A549 (cell line): ENCODE measurements around the gene CAB39. TPM values are rescaled to one million over a fixed set of nuclear protein-coding genes. Genes with fewer than 3 reads are reported as not detected.
A peak's percentile ranks its signal among the peaks of the same experiment; 100 is the strongest.

Experiments used
- ATAC-seq, 2 experiments: fragments of 200-7000 bp in 1 of 2; fragments of >200 bp in 1 of 2; cut with Nextera tagmentation in 1 of 2; cut with Tn5 transposase in 1 of 2; 3 replicates each; pipeline versions ENCODE4 v1.8.0 to v1.9.1; 2018 to 2020; ENCODE audit warnings: mild to moderate bottlenecking in 1 of 2, moderate library complexity in 1 of 2
- CTCF ChIA-PET: fragments of 300-600 bp; sonication (Branson Sonifier 250); formaldehyde crosslinking; extraction: SDS; loops from one replicate; lab custom pipeline; 2021; ENCODE audit warnings: antibody characterized with exemption, inconsistent platforms; lab: Yijun Ruan, JAX
- POLR2A ChIA-PET: fragments of 350-600 bp; formaldehyde crosslinking; extraction: SDS; loops from one replicate; lab custom pipeline; 2021; ENCODE audit warnings: antibody characterized with exemption, inconsistent platforms; lab: Yijun Ruan, JAX
- DNase-seq, 2 experiments: peaks; one replicate each; pipeline versions ENCODE4 v3.0.0 to v3.0.0-alpha.2; 2011 to 2016; ENCODE audit warnings: low read depth in 1 of 2, low spot score in 1 of 2
- FAIRE-seq: peaks from 2 replicates; lab custom pipeline; 2011; peaks lifted over from hg19 to GRCh38; lab: Jason Lieb, UNC
- H3K27ac ChIP-seq, 2 experiments: fragments of >200 bp; sonication (Bioruptor Twin); formaldehyde crosslinking; 3 replicates each; pipeline ENCODE4 v1.5.1; 2016 to 2017
- H3K4me1 ChIP-seq: fragments of >200 bp; sonication (Bioruptor Twin); formaldehyde crosslinking; 3 replicates; pipeline ENCODE4 v1.6.1; 2016
- H3K4me2 ChIP-seq: fragments of >200 bp; sonication (Bioruptor Twin); formaldehyde crosslinking; 3 replicates; pipeline ENCODE4 v1.6.1; 2016
- H3K4me3 ChIP-seq: fragments of >200 bp; sonication (Bioruptor Twin); formaldehyde crosslinking; 3 replicates; pipeline ENCODE4 v1.5.1; 2016
- H3K9me3 ChIP-seq: fragments of >200 bp; sonication (Bioruptor Twin); formaldehyde crosslinking; 3 replicates; pipeline ENCODE4 v1.6.1; 2016
- BHLHE40 ChIP-seq: IDR thresholded peaks from 2 replicates; pipeline ENCODE4 v1.6.1; 2012; ENCODE audit warnings: low read depth, low read length, inconsistent platforms
- CHD4 ChIP-seq: fragments of 200-600 bp; sonication (generic); IDR thresholded peaks from 2 replicates; pipeline ENCODE4 v1.6.1; 2016; ENCODE audit warnings: antibody characterized with exemption, mild to moderate bottlenecking, borderline replicate concordance
- EHMT2 ChIP-seq: fragments of 200-600 bp; sonication (generic); IDR thresholded peaks from 2 replicates; pipeline ENCODE4 v1.6.1; 2016; ENCODE audit warnings: antibody characterized with exemption, low read depth, mild to moderate bottlenecking, moderate library complexity
- ESRRA ChIP-seq: fragments of 150-350 bp; IDR thresholded peaks from 2 replicates; pipeline ENCODE4 v1.6.1; 2014; ENCODE audit warnings: mild to moderate bottlenecking, low read length, borderline replicate concordance
- HOXB13 ChIP-seq: fragments of 250-450 bp; sonication (Bioruptor Pico); IDR thresholded peaks from 2 replicates; pipeline ENCODE4 v1.5.0; 2020; ENCODE audit warnings: low read depth, mild to moderate bottlenecking, moderate library complexity
- JUNB ChIP-seq: fragments of >200 bp; sonication (Bioruptor Twin); formaldehyde crosslinking; IDR thresholded peaks from 2 replicates; pipeline ENCODE4 v1.6.1; 2016
- KDM1A ChIP-seq: fragments of 200-600 bp; sonication (generic); IDR thresholded peaks from 2 replicates; pipeline ENCODE4 v1.6.1; 2016; ENCODE audit warnings: low read depth, mild to moderate bottlenecking
- MAFK ChIP-seq: fragments of 450-650 bp; IDR thresholded peaks from 2 replicates; pipeline ENCODE4 v1.6.1; 2014; ENCODE audit not compliant: partially characterized antibody
- MAZ ChIP-seq: fragments of 150-350 bp; IDR thresholded peaks from 2 replicates; pipeline ENCODE4 v1.6.1; 2014; ENCODE audit warnings: antibody characterized with exemption, low read depth, low read length, borderline replicate concordance
- MYC ChIP-seq: IDR thresholded peaks from 2 replicates; pipeline ENCODE4 v1.6.1; 2012; ENCODE audit warnings: mild to moderate bottlenecking, inconsistent platforms, low read length, improper control_type of control experiment, borderline replicate concordance
- NFE2L2 ChIP-seq: fragments of 150-350 bp; conservative IDR thresholded peaks from 2 replicates; pipeline ENCODE4 v1.6.1; 2014; ENCODE audit warnings: low read length
- NPAS2 ChIP-seq: fragments of 250-450 bp; sonication (Bioruptor Pico); IDR thresholded peaks from 2 replicates; pipeline ENCODE4 v1.8.0; 2022; ENCODE audit warnings: mild to moderate bottlenecking, moderate library complexity, borderline replicate concordance
- PHF8 ChIP-seq: fragments of 200-600 bp; sonication (generic); IDR thresholded peaks from 2 replicates; pipeline ENCODE4 v1.6.1; 2016; ENCODE audit warnings: low read depth, mild to moderate bottlenecking, antibody characterized with exemption, moderate library complexity, borderline replicate concordance
- POLR2A ChIP-seq: IDR thresholded peaks from 2 replicates; pipeline ENCODE4 v1.6.1; 2012; ENCODE audit warnings: mild to moderate bottlenecking, low read length
- RNF2 ChIP-seq: fragments of 200-600 bp; sonication (generic); IDR thresholded peaks from 2 replicates; pipeline ENCODE4 v1.6.1; 2016; ENCODE audit warnings: low read depth, mild to moderate bottlenecking, antibody characterized with exemption, moderate library complexity, borderline replicate concordance
- SMC3 ChIP-seq: fragments of >200 bp; sonication (Bioruptor Twin); formaldehyde crosslinking; IDR thresholded peaks from 3 replicates; pipeline ENCODE4 v1.6.1; 2018; ENCODE audit warnings: inconsistent platforms
- SREBF2 ChIP-seq: fragments of 450-650 bp; IDR thresholded peaks from 2 replicates; pipeline ENCODE4 v1.6.1; 2014; ENCODE audit warnings: mild to moderate bottlenecking, moderate library complexity
- TP53 ChIP-seq: fragments of 250-450 bp; sonication (Bioruptor Pico); IDR thresholded peaks from 2 replicates; pipeline ENCODE4 v1.5.0; 2021; ENCODE audit warnings: mild to moderate bottlenecking, moderate library complexity
- ZSCAN20 ChIP-seq: fragments of 250-450 bp; sonication (Bioruptor Pico); IDR thresholded peaks from 2 replicates; pipeline ENCODE4 v1.8.0; 2022; ENCODE audit warnings: mild to moderate bottlenecking, moderate library complexity
- WGBS: methylation state at CpG from one replicate; pipeline ENCODE4 v1.1.6; 2017; ENCODE audit errors: missing lambda C conversion rate; 5-methylcytosine and 5-hydroxymethylcytosine counted together
- polyA plus RNA-seq, 4 experiments: library from polyadenylated mRNA; depleted of rRNA in 3 of 4; stranded (reverse); fragments of >200 nt; fragmentation: RNase III in 1 of 4; extraction: RNeasy Plus Mini Kit Qiagen cat#74134 plus additional on column Dnase treatment in 1 of 4; gene quantifications; 2 replicates in 3 of 4; 3 replicates in 1 of 4; pipeline ENCODE4 v1.2.3, GENCODE V29; 2011 to 2017
- TF ChIP-seq, protein P1 (sequence below): IDR thresholded peaks from 2 replicates; pipeline ENCODE4 v1.6.1; 2012
- TF ChIP-seq, protein P2 (sequence below): fragments of >200 bp; sonication (Bioruptor Twin); formaldehyde crosslinking; IDR thresholded peaks from 3 replicates; pipeline ENCODE4 v1.6.1; 2016
- TF ChIP-seq, protein P3 (sequence below): fragments of 250-450 bp; sonication (Bioruptor Pico); IDR thresholded peaks from 2 replicates; pipeline ENCODE4 v1.5.0; 2021; ENCODE audit warnings: mild to moderate bottlenecking, moderate library complexity, borderline replicate concordance
- TF ChIP-seq, protein P4 (sequence below): fragments of >200 bp; sonication (Bioruptor Twin); formaldehyde crosslinking; IDR thresholded peaks from 3 replicates; pipeline ENCODE4 v1.5.1; 2016

CAB39 gene
- polyA plus RNA-seq, 2 of the 4 experiments (the other 2 are of a cell fraction) = 28.4 to 54.2 TPM

DNA sequence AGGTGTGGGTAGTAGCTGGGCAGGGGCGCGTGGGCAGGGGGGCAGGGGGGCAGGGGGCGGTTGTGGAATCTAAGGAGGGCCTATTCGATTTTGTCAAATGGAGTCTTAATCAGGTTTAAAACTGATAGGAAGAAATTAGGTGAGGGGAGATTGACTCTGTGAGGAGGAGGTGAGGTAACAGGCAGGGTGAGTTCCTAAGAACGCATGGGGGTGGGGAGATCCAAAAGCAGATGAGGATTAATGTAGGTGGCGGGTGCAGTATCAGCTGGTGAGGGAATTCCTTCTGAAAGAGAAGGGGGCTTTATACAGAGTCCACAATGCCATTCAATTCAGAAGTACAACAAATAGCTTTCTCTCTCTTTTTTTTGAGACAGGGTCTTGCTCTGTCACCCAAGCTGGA is 72.7 kb downstream of the CAB39 start:
- H3K4me2 ChIP-seq = no peak overlapping the region
- FAIRE-seq (no peak), DNase-seq (no peak), ATAC-seq (no peak)
- WGBS = 91% methylated on average over 5 of the region's 6 CpGs
- H3K27ac ChIP-seq = no peak overlapping the region
- TF ChIP-seq POLR2A (no peak), JUNB (no peak), TP53 (CRISPR knock-in tag) (no peak), SREBF2 (no peak), BHLHE40 (no peak), ZSCAN20 (no peak)
- TF ChIP-seq, protein P1, sequence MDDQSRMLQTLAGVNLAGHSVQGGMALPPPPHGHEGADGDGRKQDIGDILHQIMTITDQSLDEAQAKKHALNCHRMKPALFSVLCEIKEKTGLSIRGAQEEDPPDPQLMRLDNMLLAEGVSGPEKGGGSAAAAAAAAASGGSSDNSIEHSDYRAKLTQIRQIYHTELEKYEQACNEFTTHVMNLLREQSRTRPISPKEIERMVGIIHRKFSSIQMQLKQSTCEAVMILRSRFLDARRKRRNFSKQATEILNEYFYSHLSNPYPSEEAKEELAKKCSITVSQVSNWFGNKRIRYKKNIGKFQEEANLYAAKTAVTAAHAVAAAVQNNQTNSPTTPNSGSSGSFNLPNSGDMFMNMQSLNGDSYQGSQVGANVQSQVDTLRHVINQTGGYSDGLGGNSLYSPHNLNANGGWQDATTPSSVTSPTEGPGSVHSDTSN = no peak
- H3K4me3 ChIP-seq = no peak overlapping the region
- peaks cover 26% of the 10 kb centered on the region for H3K9me3 ChIP-seq
- no peaks in the 10 kb centered on the region for H3K4me1 ChIP-seq
- CTCF ChIA-PET = interaction anchor here (0.8 to 1.5 kb wide), 2 partner anchors 13 to 48 kb away, joined by 3 to 6 read pairs; no protein-coding TSS in a partner anchor
- POLR2A ChIA-PET = interaction anchor here (0.7 kb wide), 1 partner anchor 243 kb away, joined by 3 read pairs; no protein-coding TSS in a partner anchor

- DNase-seq = no peak
- ChIA-PET POLR2A (interaction anchor here (0.6 kb wide), 1 partner anchor 26 kb away, joined by 9 read pairs; no protein-coding TSS in a partner anchor), CTCF (interaction anchor here (4.0 kb wide), 1 partner anchor 12 kb away, joined by 28 read pairs; no protein-coding TSS in a partner anchor)
- 92% methylated on average over 2 of the region's 2 CpGs for WGBS
- no peak overlapping the region for H3K4me3 ChIP-seq
- no peak for FAIRE-seq
- H3K9me3 ChIP-seq = peaks cover 26% of the 10 kb centered on the region
- no peak overlapping the region for H3K27ac ChIP-seq
- no peak overlapping the region for H3K4me2 ChIP-seq
- TF ChIP-seq, protein P2, sequence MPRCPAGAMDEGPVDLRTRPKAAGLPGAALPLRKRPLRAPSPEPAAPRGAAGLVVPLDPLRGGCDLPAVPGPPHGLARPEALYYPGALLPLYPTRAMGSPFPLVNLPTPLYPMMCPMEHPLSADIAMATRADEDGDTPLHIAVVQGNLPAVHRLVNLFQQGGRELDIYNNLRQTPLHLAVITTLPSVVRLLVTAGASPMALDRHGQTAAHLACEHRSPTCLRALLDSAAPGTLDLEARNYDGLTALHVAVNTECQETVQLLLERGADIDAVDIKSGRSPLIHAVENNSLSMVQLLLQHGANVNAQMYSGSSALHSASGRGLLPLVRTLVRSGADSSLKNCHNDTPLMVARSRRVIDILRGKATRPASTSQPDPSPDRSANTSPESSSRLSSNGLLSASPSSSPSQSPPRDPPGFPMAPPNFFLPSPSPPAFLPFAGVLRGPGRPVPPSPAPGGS = no peak
- TF ChIP-seq HOXB13 (CRISPR knock-in tag) (no peak), SMC3 (no peak), CHD4 (no peak), RNF2 (no peak), NPAS2 (no peak), MAFK (no peak), ESRRA (no peak), PHF8 (no peak)
- TF ChIP-seq, protein P3, sequence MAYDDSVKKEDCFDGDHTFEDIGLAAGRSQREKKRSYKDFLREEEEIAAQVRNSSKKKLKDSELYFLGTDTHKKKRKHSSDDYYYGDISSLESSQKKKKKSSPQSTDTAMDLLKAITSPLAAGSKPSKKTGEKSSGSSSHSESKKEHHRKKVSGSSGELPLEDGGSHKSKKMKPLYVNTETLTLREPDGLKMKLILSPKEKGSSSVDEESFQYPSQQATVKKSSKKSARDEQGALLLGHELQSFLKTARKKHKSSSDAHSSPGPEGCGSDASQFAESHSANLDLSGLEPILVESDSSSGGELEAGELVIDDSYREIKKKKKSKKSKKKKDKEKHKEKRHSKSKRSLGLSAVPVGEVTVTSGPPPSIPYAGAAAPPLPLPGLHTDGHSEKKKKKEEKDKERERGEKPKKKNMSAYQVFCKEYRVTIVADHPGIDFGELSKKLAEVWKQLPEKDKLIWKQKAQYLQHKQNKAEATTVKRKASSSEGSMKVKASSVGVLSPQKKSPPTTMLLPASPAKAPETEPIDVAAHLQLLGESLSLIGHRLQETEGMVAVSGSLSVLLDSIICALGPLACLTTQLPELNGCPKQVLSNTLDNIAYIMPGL (CRISPR knock-in tag) = no peak
- TF ChIP-seq, protein P1 = no peak
- no peaks in the 10 kb centered on the region for H3K4me1 ChIP-seq
- no peak for ATAC-seq
These were observed 74.5 kb downstream of the CAB39 start for GRCh38 chr2:230787101-230787500.

GRCh38 chr2:230788554-230789175 is 76.0 kb downstream of the CAB39 start:
- no peak overlapping the region for H3K4me2 ChIP-seq
- FAIRE-seq (no peak), ATAC-seq (no peak), DNase-seq (no peak)
- ChIA-PET CTCF (interaction anchor here (4.0 kb wide), 1 partner anchor 10 kb away, joined by 28 read pairs; no protein-coding TSS in a partner anchor), POLR2A (no interaction called here)
- peaks cover 6% of the 10 kb centered on the region for H3K4me1 ChIP-seq
- WGBS = 94% methylated on average over 3 of the region's 3 CpGs
- no peak overlapping the region for H3K4me3 ChIP-seq
- H3K27ac ChIP-seq = no peak overlapping the region
- TF ChIP-seq MYC (no peak), EHMT2 (no peak), KDM1A (0 out of 2 replicates have a peak, but pooled peaks have one; percentile 27), NFE2L2 (no peak), MAZ (no peak)
- TF ChIP-seq, protein P3 (CRISPR knock-in tag) = no peak
- TF ChIP-seq, protein P4, sequence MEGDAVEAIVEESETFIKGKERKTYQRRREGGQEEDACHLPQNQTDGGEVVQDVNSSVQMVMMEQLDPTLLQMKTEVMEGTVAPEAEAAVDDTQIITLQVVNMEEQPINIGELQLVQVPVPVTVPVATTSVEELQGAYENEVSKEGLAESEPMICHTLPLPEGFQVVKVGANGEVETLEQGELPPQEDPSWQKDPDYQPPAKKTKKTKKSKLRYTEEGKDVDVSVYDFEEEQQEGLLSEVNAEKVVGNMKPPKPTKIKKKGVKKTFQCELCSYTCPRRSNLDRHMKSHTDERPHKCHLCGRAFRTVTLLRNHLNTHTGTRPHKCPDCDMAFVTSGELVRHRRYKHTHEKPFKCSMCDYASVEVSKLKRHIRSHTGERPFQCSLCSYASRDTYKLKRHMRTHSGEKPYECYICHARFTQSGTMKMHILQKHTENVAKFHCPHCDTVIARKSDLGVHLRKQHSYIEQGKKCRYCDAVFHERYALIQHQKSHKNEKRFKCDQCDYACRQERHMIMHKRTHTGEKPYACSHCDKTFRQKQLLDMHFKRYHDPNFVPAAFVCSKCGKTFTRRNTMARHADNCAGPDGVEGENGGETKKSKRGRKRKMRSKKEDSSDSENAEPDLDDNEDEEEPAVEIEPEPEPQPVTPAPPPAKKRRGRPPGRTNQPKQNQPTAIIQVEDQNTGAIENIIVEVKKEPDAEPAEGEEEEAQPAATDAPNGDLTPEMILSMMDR = no peak
- peaks cover 39% of the 10 kb centered on the region for H3K9me3 ChIP-seq
